ENCODE measurements around the gene GHRL. TPM values are rescaled to one million over a fixed set of nuclear protein-coding genes. Genes with fewer than 3 reads are reported as not detected.

The GHRL gene
- total RNA-seq, 1 donor: under 0.01 TPM

- Histone ChIP-seq H3K9me3 (ENCODE audit: low read depth, low read length) (no peaks in the 10 kb centered on the region), H4K20me1 (ENCODE audit: insufficient read depth, low read length) (peaks cover 10% of the 10 kb centered on the region), H2AFZ (ENCODE audit: low read length) (peak overlapping the region; percentile 39), H3K27ac (ENCODE audit: low read depth, low read length) (no peak overlapping the region), H3K79me2 (ENCODE audit: insufficient read depth, low read length) (peaks cover 87% of the 10 kb centered on the region), H3K27me3 (ENCODE audit: insufficient read depth, low read length) (no peaks in the 10 kb centered on the region), H3K36me3 (ENCODE audit: insufficient read depth, low read length) (peaks cover 22% of the 10 kb centered on the region), H3K4me3 (ENCODE audit: insufficient read depth, low read length) (peak overlapping the region; percentile 5), H3K4me1 (ENCODE audit: insufficient read depth, low read length) (peaks cover 3% of the 10 kb centered on the region), H3K4me2 (ENCODE audit: insufficient read depth, low read length) (peak overlapping the region; percentile 32)
- TF ChIP-seq CTCF (IDR thresholded peaks at IDR 0.05; ENCODE audit: extremely low read depth, low read depth, low read length): peak; percentile 51
- DNase-seq (ENCODE audit: insufficient read length, low spot score, missing footprints): peak; percentile 86
These were observed 28.9 kb downstream of the GHRL start for GRCh38 chr3:10263646-10264363.

- H3K27ac ChIP-seq (ENCODE audit: low read depth, low read length): no peak overlapping the region
- H3K9me3 ChIP-seq (ENCODE audit: low read depth, low read length): no peaks in the 10 kb centered on the region
- no peak overlapping the region for H3K4me3 ChIP-seq (ENCODE audit: insufficient read depth, low read length)
- H3K4me1 ChIP-seq (ENCODE audit: insufficient read depth, low read length): peaks cover 3% of the 10 kb centered on the region
- no peak for DNase-seq (ENCODE audit: insufficient read length, low spot score, missing footprints)
- no peak overlapping the region for H2AFZ ChIP-seq (ENCODE audit: low read length)
- peaks cover 11% of the 10 kb centered on the region for H4K20me1 ChIP-seq (ENCODE audit: insufficient read depth, low read length)
- peaks cover 21% of the 10 kb centered on the region for H3K36me3 ChIP-seq (ENCODE audit: insufficient read depth, low read length)
- H3K4me2 ChIP-seq (ENCODE audit: insufficient read depth, low read length): no peak overlapping the region
- no peak for TF ChIP-seq CTCF (IDR thresholded peaks at IDR 0.05; ENCODE audit: extremely low read depth, low read depth, low read length)
- peaks cover 76% of the 10 kb centered on the region for H3K79me2 ChIP-seq (ENCODE audit: insufficient read depth, low read length)
- H3K27me3 ChIP-seq (ENCODE audit: insufficient read depth, low read length): no peaks in the 10 kb centered on the region
These were observed 30.7 kb downstream of the GHRL start for GRCh38 chr3:10262027-10262426.

- peaks cover 21% of the 10 kb centered on the region for H3K36me3 ChIP-seq (ENCODE audit: insufficient read depth, low read length)
- H2AFZ ChIP-seq (ENCODE audit: low read length): no peak overlapping the region
- no peak for DNase-seq (ENCODE audit: insufficient read length, low spot score, missing footprints)
- no peak overlapping the region for H3K4me3 ChIP-seq (ENCODE audit: insufficient read depth, low read length)
- H3K9me3 ChIP-seq (ENCODE audit: low read depth, low read length): no peaks in the 10 kb centered on the region
- peaks cover 17% of the 10 kb centered on the region for H4K20me1 ChIP-seq (ENCODE audit: insufficient read depth, low read length)
- H3K4me2 ChIP-seq (ENCODE audit: insufficient read depth, low read length): no peak overlapping the region
- no peak overlapping the region for H3K27ac ChIP-seq (ENCODE audit: low read depth, low read length)
- no peaks in the 10 kb centered on the region for H3K27me3 ChIP-seq (ENCODE audit: insufficient read depth, low read length)
- H3K79me2 ChIP-seq (ENCODE audit: insufficient read depth, low read length): peaks cover 77% of the 10 kb centered on the region
- H3K4me1 ChIP-seq (ENCODE audit: insufficient read depth, low read length): peaks cover 3% of the 10 kb centered on the region
- TF ChIP-seq CTCF (IDR thresholded peaks at IDR 0.05; ENCODE audit: extremely low read depth, low read depth, low read length): no peak
These were observed 32.5 kb downstream of the GHRL start for GRCh38 chr3:10260211-10260701.

- H4K20me1 ChIP-seq (ENCODE audit: insufficient read depth, low read length): peaks cover 17% of the 10 kb centered on the region
- no peak overlapping the region for H3K4me3 ChIP-seq (ENCODE audit: insufficient read depth, low read length)
- no peak for TF ChIP-seq CTCF (IDR thresholded peaks at IDR 0.05; ENCODE audit: extremely low read depth, low read depth, low read length)
- H3K27ac ChIP-seq (ENCODE audit: low read depth, low read length): no peak overlapping the region
- no peak for DNase-seq (ENCODE audit: insufficient read length, low spot score, missing footprints)
- peaks cover 21% of the 10 kb centered on the region for H3K36me3 ChIP-seq (ENCODE audit: insufficient read depth, low read length)
- H3K4me2 ChIP-seq (ENCODE audit: insufficient read depth, low read length): no peak overlapping the region
- H2AFZ ChIP-seq (ENCODE audit: low read length): no peak overlapping the region
- H3K27me3 ChIP-seq (ENCODE audit: insufficient read depth, low read length): no peaks in the 10 kb centered on the region
- H3K9me3 ChIP-seq (ENCODE audit: low read depth, low read length): no peaks in the 10 kb centered on the region
- peaks cover 77% of the 10 kb centered on the region for H3K79me2 ChIP-seq (ENCODE audit: insufficient read depth, low read length)
- H3K4me1 ChIP-seq (ENCODE audit: insufficient read depth, low read length): peaks cover 3% of the 10 kb centered on the region
These were observed 32.9 kb downstream of the GHRL start for GRCh38 chr3:10259798-10260197.
